A549 (cell line): ENCODE data around the gene NADK2. TPM values are rescaled to one million over a fixed set of nuclear protein-coding genes. Genes with fewer than 3 reads are reported as not detected.

Experiments used
- ATAC-seq, 2 experiments: fragments of 200-7000 bp in 1 of 2; fragments of >200 bp in 1 of 2; cut with Nextera tagmentation in 1 of 2; cut with Tn5 transposase in 1 of 2; 3 replicates each; pipeline versions ENCODE4 v1.8.0 to v1.9.1; 2018 to 2020; ENCODE audit warnings: mild to moderate bottlenecking in 1 of 2, moderate library complexity in 1 of 2
- CTCF ChIA-PET: fragments of 300-600 bp; sonication (Branson Sonifier 250); formaldehyde crosslinking; extraction: SDS; loops from one replicate; lab custom pipeline; 2021; ENCODE audit warnings: antibody characterized with exemption, inconsistent platforms; lab: Yijun Ruan, JAX
- POLR2A ChIA-PET: fragments of 350-600 bp; formaldehyde crosslinking; extraction: SDS; loops from one replicate; lab custom pipeline; 2021; ENCODE audit warnings: antibody characterized with exemption, inconsistent platforms; lab: Yijun Ruan, JAX
- DNase-seq, 2 experiments: peaks; one replicate each; pipeline versions ENCODE4 v3.0.0 to v3.0.0-alpha.2; 2011 to 2016; ENCODE audit warnings: low read depth in 1 of 2, low spot score in 1 of 2
- FAIRE-seq: peaks from 2 replicates; lab custom pipeline; 2011; peaks lifted over from hg19 to GRCh38; lab: Jason Lieb, UNC
- H3K27ac ChIP-seq, 2 experiments: fragments of >200 bp; sonication (Bioruptor Twin); formaldehyde crosslinking; 3 replicates each; pipeline ENCODE4 v1.5.1; 2016 to 2017
- H3K4me1 ChIP-seq: fragments of >200 bp; sonication (Bioruptor Twin); formaldehyde crosslinking; 3 replicates; pipeline ENCODE4 v1.6.1; 2016
- H3K4me2 ChIP-seq: fragments of >200 bp; sonication (Bioruptor Twin); formaldehyde crosslinking; 3 replicates; pipeline ENCODE4 v1.6.1; 2016
- H3K4me3 ChIP-seq: fragments of >200 bp; sonication (Bioruptor Twin); formaldehyde crosslinking; 3 replicates; pipeline ENCODE4 v1.5.1; 2016
- H3K9me3 ChIP-seq: fragments of >200 bp; sonication (Bioruptor Twin); formaldehyde crosslinking; 3 replicates; pipeline ENCODE4 v1.6.1; 2016
- ATOH8 ChIP-seq: fragments of 250-450 bp; sonication (Bioruptor Pico); IDR thresholded peaks from 2 replicates; pipeline ENCODE4 v1.5.0; 2020; ENCODE audit warnings: low read depth, mild to moderate bottlenecking, moderate library complexity
- BCL3 ChIP-seq: fragments of >200 bp; sonication (Bioruptor Twin); formaldehyde crosslinking; IDR thresholded peaks from 3 replicates; pipeline ENCODE4 v1.6.1; 2016
- BHLHE40 ChIP-seq: IDR thresholded peaks from 2 replicates; pipeline ENCODE4 v1.6.1; 2012; ENCODE audit warnings: low read depth, low read length, inconsistent platforms
- CBX2 ChIP-seq: fragments of 200-600 bp; sonication (generic); IDR thresholded peaks from 2 replicates; pipeline ENCODE4 v1.6.1; 2016; ENCODE audit warnings: low read depth, mild to moderate bottlenecking, borderline replicate concordance
- CBX8 ChIP-seq: fragments of 200-600 bp; sonication (generic); IDR thresholded peaks from 2 replicates; pipeline ENCODE4 v1.6.1; 2016
- CEBPB ChIP-seq, 2 experiments: fragments of >200 bp in 1 of 2; sonication (Bioruptor Twin) in 1 of 2; formaldehyde crosslinking in 1 of 2; IDR thresholded peaks; 2 replicates each; pipeline ENCODE4 v1.6.1; 2012 to 2016
- EP300 ChIP-seq, 2 experiments: fragments of >200 bp; sonication (Bioruptor Twin); formaldehyde crosslinking; IDR thresholded peaks; 2 replicates in 1 of 2; 3 replicates in 1 of 2; pipeline ENCODE4 v1.6.1; 2016 to 2017
- GATA3 ChIP-seq: IDR thresholded peaks from 2 replicates; pipeline ENCODE4 v1.6.1; 2012; ENCODE audit warnings: borderline replicate concordance
- HES2 ChIP-seq: fragments of >200 bp; sonication (Bioruptor Twin); formaldehyde crosslinking; IDR thresholded peaks from 2 replicates; pipeline ENCODE4 v1.6.1; 2016
- JUN ChIP-seq, 2 experiments: fragments of >200 bp; sonication (Bioruptor Twin); formaldehyde crosslinking; IDR thresholded peaks; 2 replicates in 1 of 2; 3 replicates in 1 of 2; pipeline ENCODE4 v1.6.1; 2016 to 2017
- KDM5A ChIP-seq: fragments of 200-600 bp; sonication (generic); IDR thresholded peaks from 2 replicates; pipeline ENCODE4 v1.6.1; 2016; ENCODE audit warnings: antibody characterized with exemption, mild to moderate bottlenecking
- MAFK ChIP-seq: fragments of 450-650 bp; IDR thresholded peaks from 2 replicates; pipeline ENCODE4 v1.6.1; 2014; ENCODE audit not compliant: partially characterized antibody
- MAZ ChIP-seq: fragments of 150-350 bp; IDR thresholded peaks from 2 replicates; pipeline ENCODE4 v1.6.1; 2014; ENCODE audit warnings: antibody characterized with exemption, low read depth, low read length, borderline replicate concordance
- NR3C1 ChIP-seq: fragments of >200 bp; sonication (Bioruptor Twin); formaldehyde crosslinking; IDR thresholded peaks from 3 replicates; pipeline ENCODE4 v1.6.1; 2017
- REST ChIP-seq: fragments of 200-600 bp; sonication (generic); IDR thresholded peaks from 2 replicates; pipeline ENCODE4 v1.6.1; 2016; ENCODE audit warnings: antibody characterized with exemption, mild to moderate bottlenecking, moderate library complexity
- SREBF2 ChIP-seq: fragments of 450-650 bp; IDR thresholded peaks from 2 replicates; pipeline ENCODE4 v1.6.1; 2014; ENCODE audit warnings: mild to moderate bottlenecking, moderate library complexity
- USF2 ChIP-seq: fragments of 450-650 bp; IDR thresholded peaks from 2 replicates; pipeline ENCODE4 v1.6.1; 2014; ENCODE audit warnings: antibody characterized with exemption
- ZC3H11A ChIP-seq: fragments of 450-650 bp; IDR thresholded peaks from 2 replicates; pipeline ENCODE4 v1.6.1; 2014; ENCODE audit warnings: antibody characterized with exemption, mild to moderate bottlenecking
- ZFP36 ChIP-seq: fragments of 450-650 bp; IDR thresholded peaks from 2 replicates; pipeline ENCODE4 v1.6.1; 2014; ENCODE audit warnings: borderline replicate concordance; ENCODE audit not compliant: partially characterized antibody
- ZNF302 ChIP-seq: fragments of 250-450 bp; sonication (Bioruptor Pico); IDR thresholded peaks from 2 replicates; pipeline ENCODE4 v1.9.0; 2021; ENCODE audit warnings: inconsistent platforms, mild to moderate bottlenecking, moderate library complexity
- WGBS: methylation state at CpG from one replicate; pipeline ENCODE4 v1.1.6; 2017; ENCODE audit errors: missing lambda C conversion rate; 5-methylcytosine and 5-hydroxymethylcytosine counted together
- polyA plus RNA-seq, 4 experiments: library from polyadenylated mRNA; depleted of rRNA in 3 of 4; stranded (reverse); fragments of >200 nt; fragmentation: RNase III in 1 of 4; extraction: RNeasy Plus Mini Kit Qiagen cat#74134 plus additional on column Dnase treatment in 1 of 4; gene quantifications; 2 replicates in 3 of 4; 3 replicates in 1 of 4; pipeline ENCODE4 v1.2.3, GENCODE V29; 2011 to 2017

The NADK2 gene
- polyA plus RNA-seq, 2 of the 4 experiments (the other 2 are of a cell fraction): 12.6 to 21.9 TPM

GRCh38 chr5:36281626-36282025, 39.9 kb upstream of the NADK2 start:
- no peak for DNase-seq
- ChIA-PET POLR2A (no interaction called here), CTCF (no interaction called here)
- no peak for ATAC-seq
- Histone ChIP-seq H3K9me3 (no peaks in the 10 kb centered on the region), H3K4me3 (no peak overlapping the region), H3K27ac (no peak overlapping the region), H3K4me1 (no peaks in the 10 kb centered on the region), H3K4me2 (no peak overlapping the region)
- TF ChIP-seq JUN (IDR thresholded peaks at IDR 0.05): no peak
- TF ChIP-seq MAZ: no peak
- TF ChIP-seq ZNF302 (CRISPR knock-in tag): no peak
- TF ChIP-seq SREBF2: no peak
- TF ChIP-seq EP300 (IDR thresholded peaks at IDR 0.05): no peak
- no peak for TF ChIP-seq CBX8
- TF ChIP-seq KDM5A: no peak
- no peak for TF ChIP-seq CBX2
- TF ChIP-seq BCL3: no peak
- no peak for TF ChIP-seq ZC3H11A
- no peak for TF ChIP-seq CEBPB (IDR thresholded peaks at IDR 0.05)
- no peak for TF ChIP-seq USF2
- no peak for TF ChIP-seq GATA3
- no peak for TF ChIP-seq HES2
- no peak for TF ChIP-seq ZFP36
- TF ChIP-seq ATOH8 (CRISPR knock-in tag): no peak
- no peak for TF ChIP-seq REST
- TF ChIP-seq NR3C1: no peak
- WGBS: 19% methylated on average over 2 of the region's 2 CpGs
- FAIRE-seq: no peak

GRCh38 chr5:36279054-36279698, 37.5 kb upstream of the NADK2 start:
- CTCF ChIA-PET: no interaction called here
- TF ChIP-seq BHLHE40 (no peak), MAFK (no peak)

More at GRCh38 chr5:36279054-36279698, 37.5 kb upstream of the NADK2 start:
- DNase-seq (no peak), FAIRE-seq (no peak), ATAC-seq (no peak)
- H3K4me3 ChIP-seq: no peak overlapping the region
- H3K4me2 ChIP-seq: no peak overlapping the region
- 3% methylated on average over 3 of the region's 3 CpGs for WGBS
- POLR2A ChIA-PET: no interaction called here
- no peaks in the 10 kb centered on the region for H3K4me1 ChIP-seq
- H3K9me3 ChIP-seq: no peaks in the 10 kb centered on the region
- H3K27ac ChIP-seq: no peak overlapping the region
